ENCODE data around the gene ZC3H12C. TPM values are rescaled to one million over a fixed set of nuclear protein-coding genes. Genes with fewer than 3 reads are reported as not detected.

ZC3H12C gene
- total RNA-seq, 2 experiments from 2014 or later: not detected

GRCh38 chr11:110153474-110153873 is 60.3 kb downstream of the ZC3H12C start:
- H3K36me3 ChIP-seq (ENCODE audit: insufficient read depth, low read length): no peaks in the 10 kb centered on the region
- no peaks in the 10 kb centered on the region for H3K9me3 ChIP-seq (ENCODE audit: low read length)
- no peaks in the 10 kb centered on the region for H3K9me2 ChIP-seq (ENCODE audit: insufficient read depth, low read length)
- intact Hi-C loops (cut with micrococcal nuclease; ENCODE audit: unreplicated experiment): no loop called here
- ChIA-PET CTCF (ENCODE audit: unreplicated experiment) (no interaction called here), POLR2A (interaction anchor here (0.6 kb wide), 1 partner anchor 79 kb away, joined by 4 read pairs; no protein-coding TSS in a partner anchor)
- no TSS peak for BruUV-seq (replicated peaks)
- H4K20me1 ChIP-seq (ENCODE audit: insufficient read depth, low read length): no peaks in the 10 kb centered on the region
- no peak for DNase-seq (ENCODE audit: low spot score)
- no peak overlapping the region for H3K27ac ChIP-seq (ENCODE audit: low read depth, low read length, poor library complexity, severe bottlenecking)
- H3K79me2 ChIP-seq (ENCODE audit: insufficient read depth, low read depth, low read length): no peaks in the 10 kb centered on the region
- no peak overlapping the region for H3K4me3 ChIP-seq (ENCODE audit: low read depth, low read length, poor library complexity, severe bottlenecking)
- no peak overlapping the region for H3K4me2 ChIP-seq (ENCODE audit: low read length)
- H2AFZ ChIP-seq (ENCODE audit: low read length): no peak overlapping the region
- TF ChIP-seq EZH2phosphoT487 (IDR thresholded peaks at IDR 0.05; ENCODE audit: borderline replicate concordance, low read depth, low read length) (no peak), CTCF (conservative IDR thresholded peaks at IDR 0.05; ENCODE audit: low read length) (no peak)
- H3K4me1 ChIP-seq (ENCODE audit: insufficient read depth, low read length, poor library complexity, severe bottlenecking): no peaks in the 10 kb centered on the region

GRCh38 chr11:110156503-110156902 is 63.3 kb downstream of the ZC3H12C start:
- ChIA-PET POLR2A (no interaction called here), CTCF (ENCODE audit: unreplicated experiment) (no interaction called here)
- H2AFZ ChIP-seq (ENCODE audit: low read length): no peak overlapping the region
- H3K27ac ChIP-seq (ENCODE audit: low read depth, low read length, poor library complexity, severe bottlenecking): no peak overlapping the region
- no peak overlapping the region for H3K4me3 ChIP-seq (ENCODE audit: low read depth, low read length, poor library complexity, severe bottlenecking)
- DNase-seq (ENCODE audit: low spot score): no peak
- H4K20me1 ChIP-seq (ENCODE audit: insufficient read depth, low read length): no peaks in the 10 kb centered on the region
- no peaks in the 10 kb centered on the region for H3K9me3 ChIP-seq (ENCODE audit: low read length)
- intact Hi-C loops (cut with micrococcal nuclease; ENCODE audit: unreplicated experiment): no loop called here
- no peaks in the 10 kb centered on the region for H3K4me1 ChIP-seq (ENCODE audit: insufficient read depth, low read length, poor library complexity, severe bottlenecking)
- H3K36me3 ChIP-seq (ENCODE audit: insufficient read depth, low read length): no peaks in the 10 kb centered on the region
- H3K4me2 ChIP-seq (ENCODE audit: low read length): no peak overlapping the region
- no peaks in the 10 kb centered on the region for H3K79me2 ChIP-seq (ENCODE audit: insufficient read depth, low read depth, low read length)
- no TSS peak for BruUV-seq (replicated peaks)
- TF ChIP-seq EZH2phosphoT487 (IDR thresholded peaks at IDR 0.05; ENCODE audit: borderline replicate concordance, low read depth, low read length): no peak
- TF ChIP-seq CTCF (conservative IDR thresholded peaks at IDR 0.05; ENCODE audit: low read length): no peak
- H3K9me2 ChIP-seq (ENCODE audit: insufficient read depth, low read length): no peaks in the 10 kb centered on the region

GRCh38 chr11:110158317-110159200 is 65.4 kb downstream of the ZC3H12C start:
- H2AFZ ChIP-seq (ENCODE audit: low read length): no peak overlapping the region
- ChIA-PET CTCF (ENCODE audit: unreplicated experiment) (no interaction called here), POLR2A (interaction anchor here (0.6 to 0.8 kb wide), 2 partner anchors 256 to 293 kb away, joined by 3 to 4 read pairs; no protein-coding TSS in a partner anchor)
- DNase-seq (ENCODE audit: low spot score): no peak
- no peak overlapping the region for H3K4me2 ChIP-seq (ENCODE audit: low read length)
- H3K4me3 ChIP-seq (ENCODE audit: low read depth, low read length, poor library complexity, severe bottlenecking): no peak overlapping the region
- H3K36me3 ChIP-seq (ENCODE audit: insufficient read depth, low read length): no peaks in the 10 kb centered on the region
- no peaks in the 10 kb centered on the region for H3K4me1 ChIP-seq (ENCODE audit: insufficient read depth, low read length, poor library complexity, severe bottlenecking)
- no peaks in the 10 kb centered on the region for H4K20me1 ChIP-seq (ENCODE audit: insufficient read depth, low read length)
- intact Hi-C loops (cut with micrococcal nuclease; ENCODE audit: unreplicated experiment): no loop called here
- H3K9me3 ChIP-seq (ENCODE audit: low read length): no peaks in the 10 kb centered on the region
- no peaks in the 10 kb centered on the region for H3K9me2 ChIP-seq (ENCODE audit: insufficient read depth, low read length)
- TF ChIP-seq CTCF (conservative IDR thresholded peaks at IDR 0.05; ENCODE audit: low read length) (no peak), EZH2phosphoT487 (IDR thresholded peaks at IDR 0.05; ENCODE audit: borderline replicate concordance, low read depth, low read length) (no peak)
- no peak overlapping the region for H3K27ac ChIP-seq (ENCODE audit: low read depth, low read length, poor library complexity, severe bottlenecking)
- no TSS peak for BruUV-seq (replicated peaks)
- H3K79me2 ChIP-seq (ENCODE audit: insufficient read depth, low read depth, low read length): no peaks in the 10 kb centered on the region
